K562 (cell line): ENCODE data around the gene SGPP1. TPM values are rescaled to one million over a fixed set of nuclear protein-coding genes. Genes with fewer than 3 reads are reported as not detected.

Experiments used
- CHD1 ChIP-seq: fragments of 200-600 bp; sonication (generic); IDR thresholded peaks from one replicate; pipeline ENCODE4 v1.6.1; 2012; ENCODE audit warnings: mild to moderate bottlenecking, moderate library complexity, low read length, inconsistent platforms
- HLTF ChIP-seq: fragments of 450-650 bp; IDR thresholded peaks from 2 replicates; pipeline ENCODE4 v1.6.1; 2016
- KAT7 ChIP-seq: sonication (generic); formaldehyde crosslinking; IDR thresholded peaks from 2 replicates; pipeline ENCODE4 v1.8.0; 2022; ENCODE audit warnings: missing genetic modification reagents, mild to moderate bottlenecking, borderline replicate concordance
- MAZ ChIP-seq, 2 experiments: fragments of 450-650 bp in 1 of 2; sonication (generic) in 1 of 2; formaldehyde crosslinking; IDR thresholded peaks in 1 of 2; conservative IDR thresholded peaks in 1 of 2; 2 replicates each; pipeline versions ENCODE4 v1.4.0 to v1.5.0; 2020; ENCODE audit warnings: mild to moderate bottlenecking in 1 of 2, missing genetic modification reagents in 1 of 2
- MEF2A ChIP-seq: IDR thresholded peaks from 2 replicates; pipeline ENCODE4 v1.6.1; 2011; ENCODE audit warnings: low read depth, mild to moderate bottlenecking, low read length, moderate library complexity; ENCODE audit not compliant: control insufficient read depth
- MXI1 ChIP-seq: IDR thresholded peaks from 2 replicates; pipeline ENCODE4 v1.6.1; 2011; ENCODE audit warnings: low read depth, mild to moderate bottlenecking, improper control_type of control experiment, low read length
- NONO ChIP-seq, 2 experiments: fragments of 200-400 bp in 1 of 2; fragments of 450-650 bp in 1 of 2; formaldehyde crosslinking in 1 of 2; IDR thresholded peaks; 2 replicates each; pipeline ENCODE4 v1.6.1; 2017; ENCODE audit warnings: low read depth in 2 of 2, mild to moderate bottlenecking in 2 of 2, moderate library complexity in 2 of 2, low read length in 1 of 2
- RBM25 ChIP-seq: fragments of 200-400 bp; formaldehyde crosslinking; IDR thresholded peaks from 2 replicates; pipeline ENCODE4 v1.6.1; 2018; ENCODE audit warnings: low read length, low read depth, moderate library complexity; ENCODE audit not compliant: severe bottlenecking
- SIN3A ChIP-seq, 2 experiments: fragments of 150-350 bp in 1 of 2; IDR thresholded peaks; 2 replicates each; pipeline ENCODE4 v1.6.1; 2011 to 2016; ENCODE audit warnings: borderline replicate concordance in 2 of 2, low read depth in 2 of 2, low read length in 2 of 2, mild to moderate bottlenecking in 2 of 2, moderate library complexity in 2 of 2; ENCODE audit not compliant: control insufficient read depth in 1 of 2
- SIN3B ChIP-seq: fragments of 450-650 bp; IDR thresholded peaks from 2 replicates; pipeline ENCODE4 v1.6.1; 2017; ENCODE audit warnings: low read depth, mild to moderate bottlenecking, moderate library complexity
- SMARCC2 ChIP-seq: fragments of 450-650 bp; IDR thresholded peaks from 2 replicates; pipeline ENCODE4 v1.6.1; 2017; ENCODE audit warnings: antibody characterized with exemption, moderate library complexity, mild to moderate bottlenecking, low read depth
- ZNF134 ChIP-seq: fragments of 250-450 bp; sonication (Bioruptor Pico); conservative IDR thresholded peaks from 2 replicates; pipeline ENCODE4 v1.4.0; 2020
- ZNF696 ChIP-seq: fragments of 250-450 bp; sonication (Bioruptor Pico); conservative IDR thresholded peaks from 2 replicates; pipeline ENCODE4 v1.4.0; 2020; ENCODE audit warnings: mild to moderate bottlenecking, moderate library complexity
- ZNF766 ChIP-seq: fragments of 200-800 bp; sonication (Bioruptor generic); conservative IDR thresholded peaks from 2 replicates; pipeline ENCODE4 v1.6.1; 2016; ENCODE audit warnings: missing genetic modification characterization, missing compliant biosample characterization
- polyA plus RNA-seq, 8 experiments: library from polyadenylated mRNA; depleted of rRNA in 4 of 8; stranded (reverse) in 5 of 8; unstranded in 3 of 8; fragments of >200 nt; fragmentation: Nextera tagmentation in 2 of 8; fragmentation: Illumina TruSeq in 1 of 8; extraction: Ambion mirVana in 2 of 8; extraction: Trizol in 1 of 8; gene quantifications; 2 replicates each; pipeline versions ENCODE4 v1.2.1 to v1.2.3, GENCODE V29; 2011 to 2014; ENCODE audit warnings: inconsistent platforms in 1 of 8, missing spikeins in 1 of 8
- total RNA-seq, 7 experiments: library from RNA; depleted of rRNA in 6 of 7; stranded (reverse); fragments of >200 nt in 6 of 7; fragmentation: Illumina TruSeq in 2 of 7; extraction: Trizol in 2 of 7; gene quantifications; 2 replicates each; pipeline versions ENCODE4 v1.2.1 to v1.2.3, GENCODE V29; 2011 to 2021; ENCODE audit warnings: low replicate concordance in 1 of 7
- TF ChIP-seq, protein P1 (sequence below), 2 experiments: IDR thresholded peaks; 2 replicates each; pipeline ENCODE4 v1.6.1; 2012; ENCODE audit warnings: improper control_type of control experiment in 2 of 2, low read depth in 2 of 2, low read length in 2 of 2, borderline replicate concordance in 1 of 2
- TF ChIP-seq, protein P2 (sequence below): fragments of 250-450 bp; sonication (Bioruptor Pico); IDR thresholded peaks from 2 replicates; pipeline ENCODE4 v1.6.1; 2021; ENCODE audit warnings: mild to moderate bottlenecking
- TF ChIP-seq, protein P3 (sequence below): fragments of 450-650 bp; conservative IDR thresholded peaks from 2 replicates; pipeline ENCODE4 v1.6.1; 2016; ENCODE audit warnings: missing genetic modification characterization, low read depth, mild to moderate bottlenecking, missing compliant biosample characterization, moderate library complexity
- TF ChIP-seq, protein P4 (sequence below): fragments of 450-650 bp; formaldehyde crosslinking; conservative IDR thresholded peaks from 2 replicates; pipeline ENCODE4 v1.4.0; 2022; ENCODE audit warnings: mild to moderate bottlenecking, missing genetic modification characterization
- TF ChIP-seq, protein P5 (sequence below): fragments of 250-450 bp; sonication (Bioruptor Pico); IDR thresholded peaks from 2 replicates; pipeline ENCODE4 v1.8.0; 2021; ENCODE audit warnings: mild to moderate bottlenecking, moderate library complexity

SGPP1 gene
- total and polyA plus RNA-seq, 9 of the 15 experiments (the other 6 are each of a cell fraction or from before 2014, with no cell fraction given) = 2.2 to 7.3 (median 5.6) TPM

DNA sequence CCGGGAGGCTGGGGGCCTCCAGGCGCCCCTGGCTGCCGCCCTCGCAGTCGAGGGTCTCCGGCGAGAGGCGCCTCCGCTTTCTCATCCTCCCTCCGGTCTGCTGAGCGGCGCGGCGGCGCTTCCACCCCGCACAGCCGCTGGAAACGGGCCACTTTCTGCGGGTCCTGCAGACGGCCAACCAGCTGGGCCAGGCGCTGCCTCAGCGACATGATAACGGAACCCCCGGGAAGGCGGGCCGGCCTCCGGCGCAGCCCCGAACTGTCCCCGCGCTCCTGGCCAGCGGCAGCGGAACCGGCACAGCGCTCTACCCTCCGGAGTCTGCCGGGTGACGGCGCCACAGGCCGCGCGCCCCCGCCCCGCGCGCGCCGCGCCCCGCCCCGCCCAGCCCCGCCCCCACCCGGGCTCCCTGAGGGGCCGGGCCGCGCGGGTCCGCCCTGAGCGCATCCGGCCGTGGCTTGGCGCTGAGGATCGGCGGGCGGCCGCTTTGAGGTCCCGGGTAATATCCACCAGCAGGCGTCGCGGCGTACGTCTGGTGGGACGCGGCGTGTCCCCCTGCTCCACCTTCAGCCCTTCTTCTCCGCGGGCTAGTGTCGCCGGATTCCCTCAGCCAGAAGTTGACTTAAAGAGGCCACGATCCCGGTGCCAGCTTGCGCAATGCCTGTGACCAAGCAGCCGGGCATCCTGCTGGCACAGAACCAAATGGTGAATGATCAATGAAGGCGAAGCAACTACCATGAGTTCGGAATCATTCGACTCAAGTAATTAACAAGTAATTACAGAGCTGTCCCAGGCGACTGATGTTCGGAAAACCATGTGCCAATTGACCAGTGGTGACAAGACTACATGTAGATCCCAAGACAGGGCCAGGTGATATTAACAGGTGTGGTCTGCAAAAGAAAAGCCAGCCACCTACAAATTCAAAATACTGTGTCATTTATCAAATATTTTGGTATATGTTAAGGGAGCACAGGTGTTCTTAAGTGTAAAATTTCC lies at the start of gene SGPP1 (continued):
- TF ChIP-seq, protein P1, sequence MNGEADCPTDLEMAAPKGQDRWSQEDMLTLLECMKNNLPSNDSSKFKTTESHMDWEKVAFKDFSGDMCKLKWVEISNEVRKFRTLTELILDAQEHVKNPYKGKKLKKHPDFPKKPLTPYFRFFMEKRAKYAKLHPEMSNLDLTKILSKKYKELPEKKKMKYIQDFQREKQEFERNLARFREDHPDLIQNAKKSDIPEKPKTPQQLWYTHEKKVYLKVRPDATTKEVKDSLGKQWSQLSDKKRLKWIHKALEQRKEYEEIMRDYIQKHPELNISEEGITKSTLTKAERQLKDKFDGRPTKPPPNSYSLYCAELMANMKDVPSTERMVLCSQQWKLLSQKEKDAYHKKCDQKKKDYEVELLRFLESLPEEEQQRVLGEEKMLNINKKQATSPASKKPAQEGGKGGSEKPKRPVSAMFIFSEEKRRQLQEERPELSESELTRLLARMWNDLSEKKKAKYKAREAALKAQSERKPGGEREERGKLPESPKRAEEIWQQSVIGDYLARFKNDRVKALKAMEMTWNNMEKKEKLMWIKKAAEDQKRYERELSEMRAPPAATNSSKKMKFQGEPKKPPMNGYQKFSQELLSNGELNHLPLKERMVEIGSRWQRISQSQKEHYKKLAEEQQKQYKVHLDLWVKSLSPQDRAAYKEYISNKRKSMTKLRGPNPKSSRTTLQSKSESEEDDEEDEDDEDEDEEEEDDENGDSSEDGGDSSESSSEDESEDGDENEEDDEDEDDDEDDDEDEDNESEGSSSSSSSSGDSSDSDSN (IDR thresholded peaks at IDR 0.05; ENCODE audit: borderline replicate concordance in 1 of 2, low read depth in 2 of 2, low read length in 2 of 2) = peak in 1 of 2 experiments; percentile 42; a peak in 1 of 4 replicates
- TF ChIP-seq SIN3B (no peak), SMARCC2 (no peak), ZNF766 (CRISPR knock-in tag) (no peak), RBM25 (no peak), CHD1 (peak; percentile 34), HLTF (no peak), ZNF696 (CRISPR knock-in tag) (no peak), SIN3A (IDR thresholded peaks at IDR 0.05; ENCODE audit: borderline replicate concordance in 2 of 2, control insufficient read depth in 1 of 2, low read depth in 2 of 2, low read length in 2 of 2) (no peak; a peak in 1 of 4 replicates), MXI1 (no peak), NONO (IDR thresholded peaks at IDR 0.05; ENCODE audit: low read depth in 2 of 2, low read length in 1 of 2) (peak in 1 of 2 experiments; percentile 56; a peak in 1 of 4 replicates), KAT7 (CRISPR knock-in tag) (0 out of 2 replicates have a peak, but pooled peaks have one; percentile 3), MEF2A (no peak), MAZ (CRISPR knock-in tag; conservative IDR thresholded peaks at IDR 0.05 in 1 of 2, IDR thresholded peaks at IDR 0.05 in 1 of 2) (peak; percentile 26 to 57; a peak in 1 of 4 replicates), ZNF134 (no peak)
- TF ChIP-seq, protein P2, sequence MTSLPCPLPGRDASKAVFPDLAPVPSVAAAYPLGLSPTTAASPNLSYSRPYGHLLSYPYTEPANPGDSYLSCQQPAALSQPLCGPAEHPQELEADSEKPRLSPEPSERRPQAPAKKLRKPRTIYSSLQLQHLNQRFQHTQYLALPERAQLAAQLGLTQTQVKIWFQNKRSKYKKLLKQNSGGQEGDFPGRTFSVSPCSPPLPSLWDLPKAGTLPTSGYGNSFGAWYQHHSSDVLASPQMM (CRISPR knock-in tag) = no peak
- TF ChIP-seq, protein P3, sequence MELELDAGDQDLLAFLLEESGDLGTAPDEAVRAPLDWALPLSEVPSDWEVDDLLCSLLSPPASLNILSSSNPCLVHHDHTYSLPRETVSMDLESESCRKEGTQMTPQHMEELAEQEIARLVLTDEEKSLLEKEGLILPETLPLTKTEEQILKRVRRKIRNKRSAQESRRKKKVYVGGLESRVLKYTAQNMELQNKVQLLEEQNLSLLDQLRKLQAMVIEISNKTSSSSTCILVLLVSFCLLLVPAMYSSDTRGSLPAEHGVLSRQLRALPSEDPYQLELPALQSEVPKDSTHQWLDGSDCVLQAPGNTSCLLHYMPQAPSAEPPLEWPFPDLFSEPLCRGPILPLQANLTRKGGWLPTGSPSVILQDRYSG (tag) = no peak
- TF ChIP-seq, protein P4, sequence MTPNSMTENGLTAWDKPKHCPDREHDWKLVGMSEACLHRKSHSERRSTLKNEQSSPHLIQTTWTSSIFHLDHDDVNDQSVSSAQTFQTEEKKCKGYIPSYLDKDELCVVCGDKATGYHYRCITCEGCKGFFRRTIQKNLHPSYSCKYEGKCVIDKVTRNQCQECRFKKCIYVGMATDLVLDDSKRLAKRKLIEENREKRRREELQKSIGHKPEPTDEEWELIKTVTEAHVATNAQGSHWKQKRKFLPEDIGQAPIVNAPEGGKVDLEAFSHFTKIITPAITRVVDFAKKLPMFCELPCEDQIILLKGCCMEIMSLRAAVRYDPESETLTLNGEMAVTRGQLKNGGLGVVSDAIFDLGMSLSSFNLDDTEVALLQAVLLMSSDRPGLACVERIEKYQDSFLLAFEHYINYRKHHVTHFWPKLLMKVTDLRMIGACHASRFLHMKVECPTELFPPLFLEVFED (CRISPR knock-in tag) = no peak
- TF ChIP-seq, protein P5, sequence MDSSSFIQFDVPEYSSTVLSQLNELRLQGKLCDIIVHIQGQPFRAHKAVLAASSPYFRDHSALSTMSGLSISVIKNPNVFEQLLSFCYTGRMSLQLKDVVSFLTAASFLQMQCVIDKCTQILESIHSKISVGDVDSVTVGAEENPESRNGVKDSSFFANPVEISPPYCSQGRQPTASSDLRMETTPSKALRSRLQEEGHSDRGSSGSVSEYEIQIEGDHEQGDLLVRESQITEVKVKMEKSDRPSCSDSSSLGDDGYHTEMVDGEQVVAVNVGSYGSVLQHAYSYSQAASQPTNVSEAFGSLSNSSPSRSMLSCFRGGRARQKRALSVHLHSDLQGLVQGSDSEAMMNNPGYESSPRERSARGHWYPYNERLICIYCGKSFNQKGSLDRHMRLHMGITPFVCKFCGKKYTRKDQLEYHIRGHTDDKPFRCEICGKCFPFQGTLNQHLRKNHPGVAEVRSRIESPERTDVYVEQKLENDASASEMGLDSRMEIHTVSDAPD = no peak
